Panc1 (cell line): ENCODE measurements around the gene ARHGAP12.

Experiments
- CTCF ChIP-seq: fragments of 450-650 bp; IDR thresholded peaks from 2 replicates; pipeline ENCODE4 v1.5.1; 2017; ENCODE audit warnings: mild to moderate bottlenecking
- POLR2AphosphoS5 ChIP-seq: IDR thresholded peaks from 2 replicates; pipeline ENCODE4 v1.6.1; 2012; ENCODE audit warnings: mild to moderate bottlenecking, low read depth, low read length, moderate library complexity
- REST ChIP-seq, 2 experiments: IDR thresholded peaks; 2 replicates each; pipeline ENCODE4 v1.6.1; 2011 to 2012; ENCODE audit warnings: low read depth in 2 of 2, control low read depth in 1 of 2, low read length in 1 of 2, mild to moderate bottlenecking in 1 of 2, moderate library complexity in 1 of 2; ENCODE audit not compliant: insufficient read depth in 1 of 2
- SIN3A ChIP-seq: IDR thresholded peaks from 2 replicates; pipeline ENCODE4 v1.6.1; 2012; ENCODE audit warnings: low read depth, mild to moderate bottlenecking, low read length, moderate library complexity, borderline replicate concordance; ENCODE audit not compliant: insufficient read depth

- no peak for TF ChIP-seq CTCF
- no peak for TF ChIP-seq POLR2AphosphoS5
- no peak for TF ChIP-seq REST (IDR thresholded peaks at IDR 0.05; ENCODE audit: insufficient read depth in 1 of 2, low read depth in 2 of 2, low read length in 1 of 2)
- no peak for TF ChIP-seq SIN3A
Observed at GRCh38 chr10:31855033-31855432, 73.6 kb downstream of the ARHGAP12 start.
